NCI-H1436 (cell line): ENCODE measurements around the gene SRD5A3.

Experiments
- DNase-seq: peaks from one replicate; lab custom pipeline; 2025; lab: John Stamatoyannopoulos, UW

Gene SRD5A3

GRCh38 chr4:55409468-55410171 lies 63.6 kb downstream of the SRD5A3 start:
- DNase-seq = peak; percentile 55

GRCh38 chr4:55410431-55410830 lies 64.4 kb downstream of the SRD5A3 start:
- no peak for DNase-seq

GRCh38 chr4:55411621-55412020 lies 65.6 kb downstream of the SRD5A3 start:
- no peak for DNase-seq

GRCh38 chr4:55416176-55416575 lies 70.1 kb downstream of the SRD5A3 start:
- no peak for DNase-seq
